Calu3 (cell line): ENCODE data around the gene LRFN2. TPM values are rescaled to one million over a fixed set of nuclear protein-coding genes. Genes with fewer than 3 reads are reported as not detected.

Experiments used
- BruUV-seq: library from RNA; stranded (reverse); fragments of 400-500 nt; replicated peaks from 2 replicates; lab custom pipeline; 2021; lab: Mats Ljungman, UMichigan
- CTCF ChIA-PET: fragments of 300-600 bp; sonication (Branson Sonifier 250); formaldehyde crosslinking; loops from one replicate; lab custom pipeline; 2022; ENCODE audit warnings: antibody characterized with exemption; lab: Charles Lee
- DNase-seq: peaks from one replicate; pipeline ENCODE4 v3.0.0; 2022
- H3K27ac Mint-ChIP-seq: one replicate; pipeline ENCODE4 v1.8.0; 2022; ENCODE audit warnings: mixed read lengths; ENCODE audit not compliant: unreplicated experiment
- H3K27me3 Mint-ChIP-seq: one replicate; pipeline ENCODE4 v1.8.0; 2022; ENCODE audit warnings: mixed read lengths; ENCODE audit not compliant: unreplicated experiment
- H3K36me3 Mint-ChIP-seq: one replicate; pipeline ENCODE4 v1.8.0; 2022; ENCODE audit warnings: mild to moderate bottlenecking, moderate library complexity, mixed read lengths; ENCODE audit not compliant: insufficient read depth, unreplicated experiment
- H3K4me1 Mint-ChIP-seq: one replicate; pipeline ENCODE4 v1.8.0; 2022; ENCODE audit warnings: mild to moderate bottlenecking, low read depth, mixed read lengths; ENCODE audit not compliant: unreplicated experiment
- H3K4me3 Mint-ChIP-seq: one replicate; pipeline ENCODE4 v1.8.0; 2022; ENCODE audit warnings: mild to moderate bottlenecking, low read depth, moderate library complexity, mixed read lengths; ENCODE audit not compliant: unreplicated experiment
- H3K9me3 Mint-ChIP-seq: one replicate; pipeline ENCODE4 v1.8.0; 2022; ENCODE audit warnings: low read depth, mixed read lengths; ENCODE audit not compliant: unreplicated experiment
- CTCF ChIP-seq: fragments of 200-600 bp; IDR thresholded peaks from one replicate; pipeline ENCODE4 v1.8.0; 2022; ENCODE audit warnings: antibody characterized with exemption; ENCODE audit not compliant: unreplicated experiment
- intact Hi-C: fragments of 100-400 bp; cut with micrococcal nuclease; formaldehyde crosslinking; loops from one replicate; pipeline ENCODE4 v1.10.0; 2022; ENCODE audit not compliant: unreplicated experiment
- total RNA-seq: library from RNA; stranded (reverse); gene quantifications from 2 replicates; pipeline ENCODE4 v1.2.3, GENCODE V29; 2022

LRFN2 gene
- total RNA-seq, 1 experiment from 2014 or later: not detected

GRCh38 chr6:40623932-40624331, 36.8 kb upstream of the LRFN2 start:
- no TSS peak for BruUV-seq
- Mint-ChIP-seq H3K4me1 (no peaks in the 10 kb centered on the region), H3K9me3 (peaks cover 4% of the 10 kb centered on the region), H3K27ac (no peak overlapping the region), H3K36me3 (no peaks in the 10 kb centered on the region), H3K27me3 (peaks cover 67% of the 10 kb centered on the region), H3K4me3 (no peak overlapping the region)
- no peak for DNase-seq
- intact Hi-C loops: no loop called here
- no peak for TF ChIP-seq CTCF
- CTCF ChIA-PET: no interaction called here

DNA sequence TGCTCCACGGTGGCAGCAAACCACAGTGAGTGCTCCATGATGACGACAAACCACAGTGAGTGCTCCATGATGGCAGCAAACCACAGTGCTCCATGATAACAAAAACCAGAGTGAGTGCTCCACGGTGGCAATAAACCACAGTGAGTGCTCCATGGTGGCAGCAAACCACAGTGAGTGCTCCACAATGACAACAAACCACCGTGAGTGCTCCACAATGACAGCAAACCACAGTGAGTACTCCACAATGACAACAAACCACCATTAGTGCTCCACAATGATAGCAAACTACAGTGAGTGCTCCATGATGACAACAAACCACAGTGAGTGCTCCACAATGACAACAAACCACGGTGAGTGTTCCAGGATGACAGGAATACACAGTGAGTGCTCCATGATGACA, 36.0 kb upstream of the LRFN2 start:
- intact Hi-C loops: no loop called here
- H3K9me3 Mint-ChIP-seq: peaks cover 4% of the 10 kb centered on the region
- no peak for TF ChIP-seq CTCF
- no peaks in the 10 kb centered on the region for H3K36me3 Mint-ChIP-seq
- no peaks in the 10 kb centered on the region for H3K4me1 Mint-ChIP-seq
- DNase-seq: no peak
- BruUV-seq: no TSS peak
- H3K27ac Mint-ChIP-seq: no peak overlapping the region
- no peak overlapping the region for H3K4me3 Mint-ChIP-seq
- CTCF ChIA-PET: no interaction called here
- peaks cover 67% of the 10 kb centered on the region for H3K27me3 Mint-ChIP-seq

GRCh38 chr6:40620574-40621240, 33.5 kb upstream of the LRFN2 start:
- CTCF ChIA-PET: no interaction called here
- no peak for DNase-seq
- no TSS peak for BruUV-seq
- no peaks in the 10 kb centered on the region for H3K36me3 Mint-ChIP-seq
- no peak overlapping the region for H3K4me3 Mint-ChIP-seq
- no peaks in the 10 kb centered on the region for H3K9me3 Mint-ChIP-seq
- intact Hi-C loops: no loop called here
- no peak overlapping the region for H3K27ac Mint-ChIP-seq
- no peaks in the 10 kb centered on the region for H3K4me1 Mint-ChIP-seq
- no peak for TF ChIP-seq CTCF
- peaks cover 69% of the 10 kb centered on the region for H3K27me3 Mint-ChIP-seq

- TF ChIP-seq CTCF: no peak
Measured at GRCh38 chr6:40614671-40615070, 27.5 kb upstream of the LRFN2 start.

More at GRCh38 chr6:40614671-40615070, 27.5 kb upstream of the LRFN2 start:
- H3K27ac Mint-ChIP-seq: no peak overlapping the region
- BruUV-seq: no TSS peak
- H3K4me1 Mint-ChIP-seq: no peaks in the 10 kb centered on the region
- H3K27me3 Mint-ChIP-seq: peaks cover 88% of the 10 kb centered on the region
- CTCF ChIA-PET: no interaction called here
- no peak overlapping the region for H3K4me3 Mint-ChIP-seq
- no peaks in the 10 kb centered on the region for H3K9me3 Mint-ChIP-seq
- intact Hi-C loops: no loop called here
- no peaks in the 10 kb centered on the region for H3K36me3 Mint-ChIP-seq
- no peak for DNase-seq
